Activated T-cell treated with anti-CD3 and anti-CD28 coated beads, Interleukin-2, amount 50 U/mL, for 1 hour (primary cell): Measurements from ENCODE around the gene MOB1A.
A peak's percentile ranks its signal among the peaks of the same experiment; 100 is the strongest.
"Not testable (repeated sequence)": the region's sequence is repeated elsewhere in the genome, so short reads cannot be mapped to it uniquely, and the experiment has no call there.

Source experiments
- DNase-seq: peaks from one replicate; pipeline ENCODE4 v3.0.0-alpha.2; 2020

Gene MOB1A

GRCh38 chr2:74178211-74179062 is at the start of gene MOB1A:
Gene MOB1A (minus strand): TSS chr2:74178879. CDS start chr2:74178674, 205 bp downstream.
- peak; percentile 99 for DNase-seq

GRCh38 chr2:74227646-74228045 is 49.0 kb upstream of the MOB1A start:
- no peak for DNase-seq

- no peak for DNase-seq
Observed at GRCh38 chr2:74226648-74227213, 48.1 kb upstream of the MOB1A start.

- no peak for DNase-seq
Observed at GRCh38 chr2:74225698-74226459, 47.2 kb upstream of the MOB1A start.

GRCh38 chr2:74223941-74224770 is 45.5 kb upstream of the MOB1A start:
- no peak for DNase-seq

GRCh38 chr2:74222300-74222650 is 43.6 kb upstream of the MOB1A start:
- DNase-seq = no peak

GRCh38 chr2:74221604-74222299 is 43.1 kb upstream of the MOB1A start:
- DNase-seq = no peak

- no peak for DNase-seq
Observed at GRCh38 chr2:74221091-74221490, 42.4 kb upstream of the MOB1A start.

- no peak for DNase-seq
Observed at GRCh38 chr2:74219846-74220486, 41.3 kb upstream of the MOB1A start.

GRCh38 chr2:74216642-74217041 is 38.0 kb upstream of the MOB1A start:
- no peak for DNase-seq

GRCh38 chr2:74215771-74216170 is 37.1 kb upstream of the MOB1A start:
- DNase-seq = not testable (repeated sequence)

GRCh38 chr2:74212702-74213410 is 34.2 kb upstream of the MOB1A start:
- no peak for DNase-seq

- DNase-seq = peak; percentile 35
Observed at GRCh38 chr2:74206180-74206688, 27.6 kb upstream of the MOB1A start.

- no peak for DNase-seq
Observed at GRCh38 chr2:74205596-74205995, 26.9 kb upstream of the MOB1A start.

- DNase-seq = no peak
Observed at GRCh38 chr2:74205113-74205512, 26.4 kb upstream of the MOB1A start.

- DNase-seq = no peak
Observed at GRCh38 chr2:74204436-74204835, 25.8 kb upstream of the MOB1A start.

- no peak for DNase-seq
Observed at GRCh38 chr2:74201596-74201995, 22.9 kb upstream of the MOB1A start.

GRCh38 chr2:74201196-74201595 is 22.5 kb upstream of the MOB1A start:
- no peak for DNase-seq

- DNase-seq = no peak
Observed at GRCh38 chr2:74199871-74200305, 21.2 kb upstream of the MOB1A start.

- DNase-seq = no peak
Observed at GRCh38 chr2:74199275-74199701, 20.6 kb upstream of the MOB1A start.
